ENCODE results near the gene MYO6.

Gene MYO6

DNA sequence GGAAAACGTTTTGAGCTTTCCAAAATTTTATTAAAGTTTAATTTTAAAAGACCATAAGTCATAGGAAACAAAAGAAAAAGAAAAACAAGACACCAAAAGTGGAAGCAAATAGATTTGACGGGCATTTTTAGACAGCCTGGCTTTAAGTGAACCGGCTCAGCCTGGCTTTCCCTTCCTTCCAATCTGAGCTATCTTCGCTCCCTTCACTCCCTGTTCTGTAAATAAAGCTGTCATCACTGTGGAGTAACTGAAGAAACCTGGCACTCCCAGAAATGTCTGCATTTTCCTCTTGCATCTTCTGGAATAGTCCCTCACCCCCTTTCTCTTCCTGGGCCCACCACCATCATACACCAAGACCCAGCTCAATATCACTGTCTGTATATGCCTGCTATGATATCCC is 191.5 kb downstream of the MYO6 start:
- no peak for DNase-seq (ENCODE audit: low read depth in 2 of 2, low spot score in 1 of 2)

DNA sequence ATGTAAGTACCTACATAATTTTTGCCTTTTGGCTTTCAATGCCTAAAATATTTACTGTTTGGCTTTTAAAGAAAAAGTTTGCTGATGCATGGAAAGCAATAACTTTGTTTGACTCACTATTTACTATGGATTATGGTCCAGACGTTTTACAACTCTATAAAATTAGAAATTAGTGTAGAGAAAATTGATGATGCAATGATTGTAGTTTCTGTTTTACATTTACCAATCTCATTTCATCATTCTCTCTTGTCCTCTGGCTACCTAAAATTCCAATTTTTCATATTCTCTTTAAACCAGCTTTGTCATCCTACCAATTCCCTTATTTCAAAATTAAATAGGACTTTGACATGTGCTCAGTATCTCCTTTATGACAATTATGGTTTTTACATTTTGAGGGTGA is 192.5 kb downstream of the MYO6 start:
- DNase-seq (ENCODE audit: low read depth in 2 of 2, low spot score in 1 of 2), result no peak

DNA sequence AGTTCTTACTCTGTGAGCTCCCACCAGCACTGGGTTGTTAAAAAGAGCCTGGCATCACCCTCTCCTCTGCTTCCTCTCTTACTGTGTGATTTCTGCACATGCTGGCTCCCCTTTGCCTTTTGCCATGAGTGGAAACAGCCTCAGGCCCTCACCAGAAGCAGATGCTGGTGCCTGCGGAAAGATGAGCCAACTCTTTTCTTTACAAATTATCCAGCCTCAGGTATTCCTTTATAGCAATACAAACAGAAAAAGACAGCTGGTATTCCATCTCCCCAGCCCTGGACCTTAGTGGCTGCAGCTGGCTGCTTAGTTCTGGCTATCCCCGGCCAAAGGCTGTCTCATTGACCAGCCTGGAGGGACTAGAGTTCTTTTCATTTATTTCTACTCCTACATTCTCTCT is 194.3 kb downstream of the MYO6 start:
- DNase-seq (ENCODE audit: low read depth in 2 of 2, low spot score in 1 of 2), result no peak

DNA sequence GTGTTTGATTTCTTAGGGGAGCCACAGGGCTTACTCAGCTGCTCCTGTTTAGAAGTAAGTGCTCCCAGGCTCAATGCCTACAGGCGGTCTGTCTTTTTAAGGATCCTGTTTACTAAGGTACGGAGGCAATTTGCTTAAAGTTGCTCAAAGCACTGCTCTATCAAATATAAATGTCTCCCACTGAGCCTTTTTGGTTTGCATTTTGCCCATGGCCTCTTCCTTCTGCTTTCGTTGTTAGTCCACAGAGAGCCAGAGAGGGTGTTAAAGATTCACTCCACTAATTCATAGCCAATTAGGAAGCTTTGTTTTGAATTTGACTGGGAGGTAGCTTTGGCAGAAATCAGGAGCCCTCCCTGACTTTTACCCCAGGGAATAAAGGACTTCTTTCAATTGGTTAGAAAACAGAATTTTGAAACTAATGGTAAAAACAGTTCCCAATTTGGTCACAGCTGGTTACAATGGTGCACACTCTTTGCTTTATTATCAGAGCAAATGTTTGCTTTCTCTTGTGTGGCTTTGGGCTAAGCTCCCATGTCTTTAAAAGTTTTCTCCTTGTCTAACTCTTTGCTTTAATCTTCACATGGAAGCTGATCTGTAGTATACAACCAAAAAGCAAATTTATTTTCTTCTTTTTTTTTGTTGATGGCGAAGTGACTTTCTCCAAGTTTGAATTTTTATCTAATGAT is 197.2 kb downstream of the MYO6 start:
- no peak for DNase-seq (ENCODE audit: low read depth in 2 of 2, low spot score in 1 of 2)

DNA sequence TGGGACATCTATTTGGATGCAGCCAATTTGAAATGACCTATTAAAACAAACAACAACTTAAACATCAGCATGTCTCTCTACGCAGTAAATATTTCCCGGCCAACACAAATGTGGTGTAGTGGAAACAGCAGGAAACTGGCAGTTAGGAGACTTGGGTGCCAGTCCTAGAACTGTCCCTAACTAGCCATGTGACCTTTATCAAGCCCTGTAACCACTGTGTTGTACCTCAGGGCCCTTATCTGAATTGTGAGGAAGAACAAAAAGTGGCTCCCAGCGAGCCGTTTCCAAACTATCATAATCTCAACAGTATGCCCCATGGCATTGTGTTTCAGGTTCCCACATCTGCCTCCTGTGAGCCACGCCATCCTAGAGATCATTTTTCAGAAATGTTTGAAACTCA is 198.9 kb downstream of the MYO6 start:
- DNase-seq (ENCODE audit: low read depth in 2 of 2, low spot score in 1 of 2), result no peak

DNA sequence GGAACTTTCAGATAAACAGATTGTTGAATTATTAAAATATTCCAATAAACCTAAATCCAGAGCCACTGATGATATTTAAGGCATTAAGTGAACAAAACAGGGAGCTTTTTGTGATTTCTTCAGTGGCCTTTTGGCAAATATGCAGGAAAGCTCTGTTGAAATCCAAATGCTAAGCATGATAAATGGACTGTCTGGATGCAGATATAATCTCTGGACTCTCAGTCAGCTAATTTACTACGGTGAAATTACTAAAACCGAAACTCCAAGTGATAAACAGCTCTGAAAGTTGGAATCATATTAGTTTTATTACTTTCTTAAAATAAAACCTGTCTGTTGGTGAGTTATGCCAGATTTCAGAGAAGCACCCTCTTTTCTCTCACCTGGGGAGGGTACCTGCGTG is 203.1 kb downstream of the MYO6 start:
- no peak for DNase-seq (ENCODE audit: low read depth in 2 of 2, low spot score in 1 of 2)

DNA sequence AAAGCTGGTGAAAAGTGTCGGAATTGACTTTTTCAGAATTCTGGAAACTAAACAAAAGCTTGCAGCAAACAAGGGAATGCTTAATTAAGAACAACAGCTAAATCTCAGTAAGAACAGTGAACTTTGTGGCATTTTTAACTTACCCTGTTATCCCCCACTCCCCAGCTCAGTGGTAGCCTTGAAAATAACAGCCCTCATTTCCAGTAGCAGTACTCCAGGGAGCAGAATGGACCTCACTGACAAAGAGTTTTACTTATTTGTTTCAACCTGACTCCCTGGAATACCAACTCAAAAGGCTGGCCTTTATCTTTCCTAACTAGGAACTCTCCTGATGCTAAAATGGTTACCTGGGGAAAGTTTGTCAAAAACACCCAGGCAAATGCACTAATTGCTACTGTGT is 214.5 kb downstream of the MYO6 start:
- DNase-seq (ENCODE audit: low read depth in 2 of 2, low spot score in 1 of 2), result no peak

DNA sequence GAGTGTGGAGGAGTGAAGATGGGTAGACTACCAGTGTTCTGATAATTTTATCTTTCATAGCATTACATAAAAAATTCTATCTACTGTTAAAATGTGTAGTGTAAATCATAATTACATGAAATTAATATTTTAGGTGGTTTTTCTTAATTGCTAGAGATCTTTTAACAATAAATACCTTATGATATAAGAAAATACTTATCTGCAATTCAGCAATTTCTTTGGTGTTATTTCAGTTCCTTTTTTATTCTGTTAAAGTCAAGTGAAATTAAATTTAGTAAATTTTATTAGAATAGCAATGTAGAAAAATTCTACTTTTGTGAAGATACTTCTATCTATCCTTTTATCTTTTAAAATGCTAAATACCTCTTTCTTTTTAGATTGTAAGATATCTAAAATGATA is 219.1 kb downstream of the MYO6 start:
- DNase-seq (ENCODE audit: low read depth in 2 of 2, low spot score in 1 of 2), result no peak

Measured in stimulated activated CD8-positive, alpha-beta memory T cell treated with anti-CD3 and anti-CD28 coated beads, Interleukin-4, amount 100 ng/mL, for 4 hours (primary cell).